Panc1 (cell line): ENCODE results near the gene PIK3R1. TPM values are rescaled to one million over a fixed set of nuclear protein-coding genes. Genes with fewer than 3 reads are reported as not detected.

Experiments
- ATAC-seq: fragments of 200-7000 bp; cut with Tn5 transposase; 2 replicates; pipeline ENCODE4 v1.9.1; 2020; ENCODE audit warnings: mild to moderate bottlenecking, moderate library complexity
- BruUV-seq: library from RNA; stranded (reverse); fragments of 400-500 nt; replicated peaks from 2 replicates; lab custom pipeline; 2021; lab: Mats Ljungman, UMichigan
- CTCF ChIA-PET: fragments of 300-600 bp; sonication (Branson Sonifier 250); formaldehyde crosslinking; loops from one replicate; lab custom pipeline; 2022; ENCODE audit warnings: antibody characterized with exemption; lab: Charles Lee
- POLR2A ChIA-PET: fragments of 300-600 bp; sonication (Branson Sonifier 250); formaldehyde crosslinking; loops from one replicate; lab custom pipeline; 2022; ENCODE audit warnings: antibody characterized with exemption; lab: Charles Lee
- DNase-seq: peaks from one replicate; pipeline ENCODE4 v3.0.0-alpha.2; 2010; ENCODE audit warnings: low read depth, low spot score
- H3K27ac ChIP-seq: 2 replicates; pipeline ENCODE4 v1.5.1; 2011; ENCODE audit warnings: mild to moderate bottlenecking, low read length, inconsistent platforms
- H3K27me3 ChIP-seq: fragments of 200-500 bp; sonication (Bioruptor generic); 2 replicates; pipeline ENCODE4 v1.6.0; 2014; ENCODE audit warnings: low read length, inconsistent platforms; ENCODE audit not compliant: control insufficient read depth, insufficient read depth
- H3K36me3 ChIP-seq: fragments of 200-500 bp; sonication (Bioruptor generic); 2 replicates; pipeline ENCODE4 v1.5.1; 2014; ENCODE audit warnings: inconsistent platforms, mild to moderate bottlenecking, low read length, moderate library complexity; ENCODE audit not compliant: control insufficient read depth, insufficient read depth
- H3K4me1 ChIP-seq: 2 replicates; pipeline ENCODE4 v1.5.1; 2011; ENCODE audit warnings: inconsistent platforms, mild to moderate bottlenecking, low read length, moderate library complexity; ENCODE audit not compliant: control insufficient read depth, insufficient read depth
- H3K4me3 ChIP-seq, 2 experiments: 2 replicates each; pipeline ENCODE4 v1.5.1; 2011 to 2012; ENCODE audit warnings: low read depth in 2 of 2, low read length in 2 of 2, mild to moderate bottlenecking in 2 of 2, inconsistent platforms in 1 of 2, moderate library complexity in 1 of 2
- H3K9me3 ChIP-seq: fragments of 200-500 bp; sonication (Bioruptor generic); 2 replicates; pipeline ENCODE4 v1.5.1; 2014; ENCODE audit warnings: low read depth, mild to moderate bottlenecking, inconsistent platforms, low read length, moderate library complexity; ENCODE audit not compliant: control insufficient read depth, insufficient read depth
- CTCF ChIP-seq: fragments of 450-650 bp; IDR thresholded peaks from 2 replicates; pipeline ENCODE4 v1.5.1; 2017; ENCODE audit warnings: mild to moderate bottlenecking
- POLR2AphosphoS5 ChIP-seq: IDR thresholded peaks from 2 replicates; pipeline ENCODE4 v1.6.1; 2012; ENCODE audit warnings: mild to moderate bottlenecking, low read depth, low read length, moderate library complexity
- REST ChIP-seq, 2 experiments: IDR thresholded peaks; 2 replicates each; pipeline ENCODE4 v1.6.1; 2011 to 2012; ENCODE audit warnings: low read depth in 2 of 2, control low read depth in 1 of 2, low read length in 1 of 2, mild to moderate bottlenecking in 1 of 2, moderate library complexity in 1 of 2; ENCODE audit not compliant: insufficient read depth in 1 of 2
- SIN3A ChIP-seq: IDR thresholded peaks from 2 replicates; pipeline ENCODE4 v1.6.1; 2012; ENCODE audit warnings: low read depth, mild to moderate bottlenecking, low read length, moderate library complexity, borderline replicate concordance; ENCODE audit not compliant: insufficient read depth
- TCF7L2 ChIP-seq: IDR thresholded peaks from 2 replicates; pipeline ENCODE4 v1.6.1; 2011; ENCODE audit warnings: mild to moderate bottlenecking, low read depth, low read length, inconsistent platforms
- in situ Hi-C: cut with HindIII; loops from 2 replicates; pipeline ENCODE4 v1.10.0; 2016; ENCODE audit warnings: low sequenced_read_pairs, low pct_unique_long_range_greater_than_20kb
- intact Hi-C: fragments of 100-400 bp; cut with micrococcal nuclease; formaldehyde crosslinking; loops from one replicate; pipeline ENCODE4 v1.10.0; 2022; ENCODE audit not compliant: unreplicated experiment
- total RNA-seq: library from RNA; stranded (reverse); gene quantifications from one replicate; pipeline ENCODE4 v1.2.1, GENCODE V29; 2021; ENCODE audit not compliant: unreplicated experiment

The PIK3R1 gene
- total RNA-seq, 1 experiment from 2014 or later: 23.4 TPM

- in situ Hi-C loops: no loop called here
- BruUV-seq: no TSS peak
- POLR2A ChIA-PET: no interaction called here
- Histone ChIP-seq H3K4me3 (no peak overlapping the region), H3K27ac (no peak overlapping the region), H3K9me3 (no peaks in the 10 kb centered on the region), H3K36me3 (no peaks in the 10 kb centered on the region), H3K27me3 (no peaks in the 10 kb centered on the region), H3K4me1 (peaks cover 2% of the 10 kb centered on the region)
- intact Hi-C loops: no loop called here
- CTCF ChIA-PET: no interaction called here
- ATAC-seq: no peak
- TF ChIP-seq REST (IDR thresholded peaks at IDR 0.05; ENCODE audit: insufficient read depth in 1 of 2, low read depth in 2 of 2, low read length in 1 of 2): no peak
- DNase-seq: no peak
These were observed 48.7 kb downstream of the PIK3R1 start for GRCh38 chr5:68264024-68264956.

GRCh38 chr5:68265347-68265746 lies 49.8 kb downstream of the PIK3R1 start:
- BruUV-seq: no TSS peak
- POLR2A ChIA-PET: no interaction called here

More at GRCh38 chr5:68265347-68265746, 49.8 kb downstream of the PIK3R1 start:
- in situ Hi-C loops: no loop called here
- Histone ChIP-seq H3K9me3 (no peaks in the 10 kb centered on the region), H3K27ac (no peak overlapping the region), H3K27me3 (no peaks in the 10 kb centered on the region), H3K4me1 (peaks cover 2% of the 10 kb centered on the region), H3K36me3 (no peaks in the 10 kb centered on the region), H3K4me3 (no peak overlapping the region)
- DNase-seq (no peak), ATAC-seq (no peak)
- intact Hi-C loops: no loop called here
- TF ChIP-seq TCF7L2: no peak
- no peak for TF ChIP-seq SIN3A
- no peak for TF ChIP-seq POLR2AphosphoS5
- no peak for TF ChIP-seq CTCF
- no peak for TF ChIP-seq REST (IDR thresholded peaks at IDR 0.05; ENCODE audit: insufficient read depth in 1 of 2, low read depth in 2 of 2, low read length in 1 of 2)
- CTCF ChIA-PET: no interaction called here
